ENCODE measurements around the gene LIN28B.
A peak's percentile ranks its signal among the peaks of the same experiment; 100 is the strongest.
"Not testable (repeated sequence)": the region's sequence is repeated elsewhere in the genome, so short reads cannot be mapped to it uniquely, and the experiment has no call there.

Gene LIN28B

DNA sequence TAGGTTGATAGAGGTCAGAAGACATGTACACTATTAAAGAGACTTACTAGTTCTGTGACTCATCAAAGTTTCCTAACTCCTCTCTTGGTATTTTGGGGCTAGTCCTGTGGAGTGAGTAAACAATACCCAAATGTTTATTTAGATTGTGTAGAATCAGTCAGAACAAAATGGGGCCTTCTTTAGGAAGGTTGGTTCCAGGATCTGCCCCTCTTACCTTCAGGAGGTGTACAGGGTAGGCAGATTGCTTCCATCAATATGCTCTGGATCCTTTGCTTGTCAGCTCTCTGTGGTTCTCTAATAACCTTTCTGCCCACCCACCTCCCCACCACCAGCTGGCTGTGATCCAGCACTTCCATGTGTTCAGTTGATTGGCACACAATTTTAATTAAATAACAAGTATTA, 115.9 kb downstream of the LIN28B start:
- DNase-seq = no peak

DNA sequence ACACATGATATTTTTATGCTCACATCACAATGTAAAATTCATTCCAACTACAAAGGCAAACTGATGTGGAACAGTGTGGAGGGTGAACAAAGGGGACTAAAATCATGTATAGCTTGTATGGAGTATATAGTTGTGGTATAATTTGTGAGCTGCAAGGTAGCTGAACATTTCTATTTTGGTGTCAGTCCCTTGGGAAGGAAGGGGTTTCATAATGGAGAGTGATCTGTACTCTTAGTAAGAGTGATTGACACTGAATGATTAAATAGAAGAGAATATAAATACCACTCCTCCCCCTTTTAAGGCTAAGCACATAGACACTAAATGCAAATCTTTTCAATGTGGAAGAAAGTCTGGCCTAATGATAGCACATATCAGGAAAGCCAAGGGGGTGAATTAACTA, 118.3 kb downstream of the LIN28B start:
- DNase-seq = no peak

DNA sequence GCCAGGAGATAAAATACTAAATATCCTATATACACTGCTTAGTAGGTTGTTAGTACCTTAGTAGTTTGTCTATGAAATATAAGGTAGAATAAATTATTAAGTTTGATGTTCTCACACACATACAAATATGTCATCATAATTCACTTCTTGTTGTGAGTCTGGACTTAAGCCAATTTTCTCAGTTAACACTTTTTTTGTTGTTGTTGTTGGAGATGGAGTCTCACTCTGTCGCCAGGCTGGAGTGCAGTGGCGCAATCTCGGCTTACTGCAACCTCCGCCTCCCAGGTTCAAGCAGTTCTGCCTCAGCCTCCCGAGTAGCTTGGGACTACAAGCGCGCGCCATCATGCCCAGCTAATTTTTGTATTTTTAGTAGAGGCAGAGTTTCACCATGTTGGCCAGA, 119.5 kb downstream of the LIN28B start:
- DNase-seq = peak; percentile 40

DNA sequence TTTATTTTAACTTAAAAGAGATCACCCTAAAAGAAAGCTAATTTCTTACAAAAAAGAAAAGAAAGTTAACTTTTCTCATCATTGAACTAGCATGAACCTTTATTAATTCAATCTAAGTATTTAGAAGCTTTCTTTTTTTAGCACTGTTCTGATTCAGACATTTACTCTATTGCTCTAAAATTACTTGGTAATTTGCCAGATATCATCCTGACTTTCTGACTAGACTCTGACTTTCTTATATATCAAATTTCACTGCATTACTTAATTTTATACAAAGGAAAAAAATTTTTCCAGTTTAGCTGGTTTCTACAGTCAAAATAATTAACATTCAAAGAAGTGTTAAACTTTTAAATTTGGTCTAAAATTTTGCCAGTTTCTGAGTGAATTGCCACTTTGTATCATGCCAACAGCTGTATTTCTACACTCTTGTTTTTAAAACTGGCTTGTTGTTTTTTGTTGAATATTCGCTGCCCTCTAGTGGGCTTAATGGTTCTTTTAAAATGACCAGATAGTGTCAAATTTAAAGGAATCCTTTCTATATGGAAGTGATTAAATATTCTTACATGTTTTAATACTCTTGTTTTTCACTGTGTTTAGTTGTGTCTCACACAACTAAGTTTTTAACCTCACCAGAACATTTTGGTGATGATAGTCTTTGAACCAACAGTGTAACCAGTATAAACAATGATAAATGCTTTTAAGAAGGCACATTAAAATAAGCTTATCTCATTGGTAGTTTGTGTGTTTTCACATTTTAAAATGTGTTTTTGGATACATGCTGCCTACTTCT, 120.9 kb downstream of the LIN28B start:
- DNase-seq = peak; percentile 71

DNA sequence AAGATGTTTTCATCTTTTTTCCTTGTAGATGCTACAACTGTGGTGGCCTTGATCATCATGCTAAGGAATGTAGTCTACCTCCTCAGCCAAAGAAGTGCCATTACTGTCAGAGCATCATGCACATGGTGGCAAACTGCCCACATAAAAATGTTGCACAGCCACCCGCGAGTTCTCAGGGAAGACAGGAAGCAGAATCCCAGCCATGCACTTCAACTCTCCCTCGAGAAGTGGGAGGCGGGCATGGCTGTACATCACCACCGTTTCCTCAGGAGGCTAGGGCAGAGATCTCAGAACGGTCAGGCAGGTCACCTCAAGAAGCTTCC, 121.4 kb downstream of the LIN28B start:
- no peak for DNase-seq

DNA sequence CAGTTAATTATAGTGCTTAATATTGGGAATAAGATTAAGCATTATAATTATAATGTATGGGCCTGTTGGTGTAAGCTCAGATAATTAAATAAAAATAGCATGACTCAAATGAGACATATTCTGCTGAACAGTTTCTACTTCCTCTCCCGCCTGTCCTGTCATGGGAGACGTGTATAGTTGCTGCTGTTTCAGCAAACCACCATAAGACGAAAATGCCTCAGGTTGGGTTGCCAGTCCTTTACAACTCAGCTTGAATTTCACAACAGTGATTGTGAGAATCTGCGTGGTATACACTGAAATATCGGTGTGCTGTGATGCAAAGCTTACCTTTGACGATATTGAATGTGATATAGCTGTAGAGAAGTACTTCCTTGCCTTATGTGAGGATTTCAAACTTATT, 123.4 kb downstream of the LIN28B start:
- DNase-seq = no peak

DNA sequence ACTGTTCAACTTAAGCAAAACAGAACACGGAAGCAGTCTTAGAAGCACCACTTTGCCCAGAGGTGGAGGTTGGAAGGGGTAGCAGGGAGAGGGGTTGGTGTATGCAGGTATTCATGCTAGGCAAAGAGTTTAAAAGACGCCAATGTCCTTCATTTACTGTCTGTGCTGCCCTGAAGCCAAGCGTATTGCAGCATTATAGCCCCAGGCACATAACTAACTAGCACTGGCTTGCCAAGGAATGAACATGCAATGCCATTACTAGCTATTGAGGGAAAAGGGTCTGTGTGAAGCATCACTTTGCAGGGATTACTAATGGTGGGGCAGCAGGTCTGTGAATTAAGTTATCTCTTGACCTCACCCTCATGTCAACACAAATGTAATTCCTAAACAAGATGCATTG, 124.8 kb downstream of the LIN28B start:
- DNase-seq = not testable (repeated sequence)

DNA sequence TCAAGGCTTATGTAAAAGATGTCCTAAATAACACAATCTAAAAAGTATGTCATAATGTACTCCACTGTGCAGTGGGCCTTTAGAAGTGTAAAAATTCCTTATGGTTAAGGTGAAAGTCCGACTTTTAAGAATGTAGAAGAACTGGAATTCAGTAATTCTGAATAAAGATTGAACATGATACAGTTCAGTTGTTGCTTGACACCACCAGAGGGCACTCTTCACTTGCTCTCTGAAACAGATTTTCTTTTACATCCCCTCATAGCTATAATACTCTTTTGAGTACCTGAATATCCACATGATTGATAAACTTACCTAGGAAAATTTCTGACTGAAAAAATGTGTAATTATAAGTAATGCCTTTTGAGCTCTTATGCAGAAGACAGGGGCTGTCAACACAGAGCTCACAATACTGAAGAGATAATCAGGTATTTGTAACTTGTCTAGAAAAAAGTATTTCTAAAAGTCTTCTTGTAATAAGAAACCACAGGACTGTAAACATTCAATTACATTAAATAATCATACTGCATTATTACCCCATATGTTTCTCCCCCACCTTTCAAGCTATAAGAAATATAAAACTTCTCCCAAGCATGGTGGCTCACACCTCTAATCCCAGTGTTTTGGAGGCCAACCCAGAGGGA, 130.8 kb downstream of the LIN28B start:
- peak; percentile 42 for DNase-seq

DNA sequence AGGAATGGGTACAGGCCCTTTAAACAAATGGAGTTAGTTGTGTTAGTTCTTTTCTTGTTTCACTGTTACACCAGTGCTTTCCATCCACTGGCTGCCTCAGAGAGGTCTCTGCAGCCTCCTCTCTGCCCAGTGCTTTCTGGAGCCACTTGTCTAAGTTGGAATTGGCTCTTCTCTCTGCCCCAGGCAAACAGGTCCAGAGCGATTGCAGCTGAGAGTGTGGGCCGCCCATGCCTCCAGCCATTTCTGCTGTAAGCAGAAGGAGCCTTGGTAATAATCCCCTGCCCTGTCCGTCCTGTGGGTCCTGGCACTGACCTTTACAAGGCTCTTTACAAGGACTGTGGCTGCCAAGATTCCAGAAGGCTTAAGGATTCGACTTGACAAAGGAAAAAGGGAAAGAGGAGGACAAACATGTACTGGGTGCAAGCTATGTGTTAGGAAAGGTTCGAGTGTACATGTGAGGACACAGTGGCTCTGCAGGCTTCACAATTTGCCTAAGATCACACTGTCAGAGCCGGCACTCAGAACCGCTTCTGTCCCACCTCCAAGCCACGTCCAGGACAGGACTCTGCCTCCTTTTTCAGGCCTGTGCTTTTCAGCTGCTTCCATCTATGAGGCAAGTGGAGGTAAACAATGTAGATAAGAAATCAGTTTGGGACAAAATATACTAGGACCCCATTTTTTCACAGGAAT, 134.4 kb downstream of the LIN28B start:
- DNase-seq = no peak

DNA sequence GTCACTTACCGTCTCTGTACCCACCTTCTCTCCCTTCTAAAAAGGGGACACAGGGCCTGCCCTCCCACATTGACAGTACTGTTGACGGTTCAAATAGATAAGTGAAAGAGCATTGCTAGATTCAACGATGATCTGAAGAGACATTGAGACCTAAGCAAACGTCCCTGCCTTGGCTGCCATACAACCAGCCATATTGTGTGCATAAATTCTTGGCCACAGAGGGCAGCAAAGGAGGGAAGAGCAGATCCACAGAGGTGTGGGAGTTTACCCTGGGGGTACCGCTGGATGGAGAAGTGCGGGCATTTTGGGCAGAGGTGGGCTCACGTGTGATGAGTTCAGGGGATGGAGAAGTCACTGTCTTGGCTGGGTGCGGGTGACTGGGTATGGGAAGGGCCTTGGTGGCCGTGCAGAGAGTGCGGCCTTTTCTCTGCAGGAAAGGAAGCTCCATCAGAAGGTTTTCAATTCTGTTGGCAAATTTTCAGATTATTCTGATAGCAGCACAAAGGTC, 137.3 kb downstream of the LIN28B start:
- no peak for DNase-seq

DNA sequence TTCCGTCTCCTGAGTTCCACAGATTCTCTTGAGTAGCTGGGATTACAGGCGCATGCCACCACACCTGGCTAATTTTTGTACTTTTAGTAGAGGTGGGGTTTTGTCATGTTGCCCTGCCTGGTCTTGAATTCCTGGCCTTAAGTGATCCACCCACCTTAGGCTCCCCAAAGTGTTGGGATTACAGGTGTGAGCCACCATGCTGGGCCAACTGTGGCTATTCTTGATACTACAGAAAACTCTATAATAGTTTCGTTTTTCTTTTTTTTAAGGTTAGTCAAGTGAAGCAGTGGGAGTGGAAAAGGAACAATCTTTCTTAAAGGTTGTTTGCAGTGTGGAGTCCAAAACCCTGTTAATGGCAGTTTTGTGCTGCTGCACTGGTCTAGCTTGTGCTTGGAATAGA, 138.2 kb downstream of the LIN28B start:
- DNase-seq = no peak

DNA sequence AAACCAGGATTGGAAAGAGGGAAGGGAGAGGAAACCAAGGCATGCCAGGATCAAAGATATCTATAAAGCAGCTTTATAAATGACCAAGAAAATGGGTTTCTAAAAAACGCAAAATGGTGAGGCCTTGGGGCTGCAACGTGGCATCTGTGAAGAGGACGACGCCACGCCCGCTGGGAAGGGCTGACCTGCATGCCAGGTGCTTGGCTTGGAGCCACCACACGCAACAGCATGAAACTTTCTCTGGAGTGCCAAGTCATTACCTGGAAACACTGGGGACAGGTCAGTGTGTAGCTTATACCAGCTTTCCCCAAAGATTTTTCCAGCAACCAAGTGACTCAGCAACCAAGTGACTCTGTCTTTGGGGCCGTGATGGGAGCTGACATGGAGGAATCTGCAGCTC, 140.4 kb downstream of the LIN28B start:
- DNase-seq = no peak

DNA sequence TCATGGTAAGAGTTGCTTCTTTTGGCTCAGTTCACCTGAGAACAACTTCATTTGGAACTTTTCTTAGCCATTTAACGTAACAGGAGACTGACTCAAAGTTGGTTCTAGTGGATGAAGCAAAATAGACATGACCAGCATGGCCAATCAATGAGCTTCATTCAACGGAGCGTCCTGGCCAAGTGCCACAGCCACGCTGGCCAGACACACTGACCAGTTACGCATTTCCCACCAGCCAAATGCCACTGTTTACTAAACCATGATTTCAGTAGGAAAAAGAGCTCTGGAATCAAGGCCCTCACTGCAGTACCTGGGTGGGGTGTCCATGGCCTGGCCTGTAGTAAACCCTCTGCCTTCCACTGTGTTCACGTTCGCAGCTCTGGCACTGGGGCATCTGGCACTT, 142.5 kb downstream of the LIN28B start:
- no peak for DNase-seq

DNA sequence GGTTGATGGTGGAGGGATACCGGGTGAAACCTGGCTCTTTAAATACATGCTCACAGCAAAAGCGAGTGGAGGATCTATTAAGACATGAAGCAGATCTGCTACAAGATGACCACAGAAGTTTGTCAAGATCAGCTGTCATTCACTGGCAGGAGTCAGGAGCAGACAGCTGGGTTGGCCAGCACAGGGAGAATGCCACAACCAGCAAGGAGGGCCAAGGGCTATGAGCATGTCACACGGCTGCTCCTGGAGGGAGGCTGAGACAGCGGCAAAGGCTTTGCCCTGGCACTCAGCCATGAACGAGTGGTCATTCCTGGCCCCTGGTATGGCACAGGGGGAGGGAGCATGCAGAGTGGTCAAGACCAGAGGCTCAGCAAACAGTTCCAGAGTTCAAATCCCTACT, 145.3 kb downstream of the LIN28B start:
- no peak for DNase-seq

DNA sequence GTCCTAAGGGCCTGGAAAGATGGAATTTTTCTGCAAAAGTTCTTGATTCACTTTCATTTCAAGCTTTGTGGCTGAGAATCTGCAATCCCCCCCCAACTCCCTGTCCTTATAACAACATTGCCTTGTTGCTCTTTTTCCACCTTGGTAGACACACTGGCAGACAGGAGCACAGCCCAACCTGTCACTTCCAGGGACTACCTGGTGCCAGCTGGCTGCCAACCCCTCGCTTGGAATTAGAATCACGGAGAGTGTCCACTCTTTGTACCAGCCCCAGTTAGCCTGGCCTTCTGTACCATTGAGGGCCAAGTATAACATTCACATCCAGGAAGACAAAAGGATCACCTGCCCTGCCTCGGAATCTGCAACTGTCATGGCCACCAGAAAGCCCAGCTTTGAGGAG, 148.2 kb downstream of the LIN28B start:
- DNase-seq = no peak

DNA sequence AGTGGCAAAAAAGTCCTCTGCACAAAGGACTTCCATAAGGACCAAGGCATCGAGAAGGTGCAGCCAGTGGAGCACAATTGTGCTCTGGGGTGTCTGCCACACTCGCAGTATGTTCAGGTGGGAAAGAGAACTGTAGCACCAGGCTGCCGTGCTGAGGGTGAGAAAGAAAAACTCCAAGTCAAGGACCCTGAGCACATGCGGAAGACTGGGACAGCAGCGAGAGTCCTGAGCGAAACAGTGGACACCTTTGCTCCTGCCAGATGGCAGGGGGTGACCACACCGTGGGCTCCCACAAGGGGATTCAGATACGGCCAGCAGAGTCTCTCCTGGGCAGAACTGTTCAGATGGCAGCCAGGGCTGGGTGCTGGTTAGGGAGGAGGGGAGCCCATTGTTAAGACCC, 149.4 kb downstream of the LIN28B start:
- no peak for DNase-seq

DNA sequence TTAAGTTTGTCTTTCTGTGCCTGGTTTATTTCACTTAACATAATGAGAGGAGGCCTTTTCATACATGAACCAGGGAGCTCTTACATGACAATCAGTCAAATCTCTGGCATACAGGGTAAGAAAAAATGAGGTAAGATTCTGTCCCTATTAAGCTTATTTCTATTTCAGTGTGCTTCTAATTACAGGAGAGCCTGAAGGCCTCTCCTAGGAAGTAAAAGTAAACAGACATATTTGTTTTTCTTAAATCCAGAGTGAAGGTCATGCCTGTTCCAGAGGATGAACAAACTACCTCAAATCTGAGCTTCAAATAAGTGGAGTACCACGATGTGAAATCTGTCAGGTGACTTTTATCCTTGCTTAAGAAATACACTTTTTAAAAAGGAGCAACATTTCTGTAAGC, 150.3 kb downstream of the LIN28B start:
- DNase-seq = no peak

DNA sequence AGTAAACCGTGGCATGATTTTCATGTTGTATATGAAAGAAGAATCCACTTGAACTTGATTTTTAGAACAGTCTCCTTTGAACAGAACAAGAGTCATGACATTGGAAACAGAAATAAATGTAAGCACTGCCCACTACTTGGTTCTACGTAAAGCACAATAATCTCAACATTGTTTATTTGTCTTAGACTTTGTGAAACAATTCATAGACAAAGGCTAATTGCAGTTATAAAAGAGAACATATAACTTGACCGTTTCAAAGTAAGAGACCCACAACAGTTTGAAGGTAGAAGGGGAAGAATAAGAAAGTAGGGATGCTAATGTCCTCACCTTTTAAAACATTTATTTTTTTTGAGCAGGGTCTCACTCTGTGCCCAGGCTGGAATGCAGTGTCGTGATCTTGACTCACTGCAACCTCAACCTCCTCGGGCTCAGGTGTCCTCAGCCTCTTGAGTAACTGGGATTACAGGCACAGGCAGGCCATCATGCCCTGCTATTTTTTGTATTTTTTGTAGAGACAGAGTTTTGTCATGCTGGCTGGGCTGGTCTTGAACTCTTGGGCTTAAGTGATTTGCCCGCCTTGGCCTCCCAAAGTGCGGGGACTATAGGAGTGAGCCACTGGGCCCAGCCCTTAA, 151.8 kb downstream of the LIN28B start:
- no peak for DNase-seq

DNA sequence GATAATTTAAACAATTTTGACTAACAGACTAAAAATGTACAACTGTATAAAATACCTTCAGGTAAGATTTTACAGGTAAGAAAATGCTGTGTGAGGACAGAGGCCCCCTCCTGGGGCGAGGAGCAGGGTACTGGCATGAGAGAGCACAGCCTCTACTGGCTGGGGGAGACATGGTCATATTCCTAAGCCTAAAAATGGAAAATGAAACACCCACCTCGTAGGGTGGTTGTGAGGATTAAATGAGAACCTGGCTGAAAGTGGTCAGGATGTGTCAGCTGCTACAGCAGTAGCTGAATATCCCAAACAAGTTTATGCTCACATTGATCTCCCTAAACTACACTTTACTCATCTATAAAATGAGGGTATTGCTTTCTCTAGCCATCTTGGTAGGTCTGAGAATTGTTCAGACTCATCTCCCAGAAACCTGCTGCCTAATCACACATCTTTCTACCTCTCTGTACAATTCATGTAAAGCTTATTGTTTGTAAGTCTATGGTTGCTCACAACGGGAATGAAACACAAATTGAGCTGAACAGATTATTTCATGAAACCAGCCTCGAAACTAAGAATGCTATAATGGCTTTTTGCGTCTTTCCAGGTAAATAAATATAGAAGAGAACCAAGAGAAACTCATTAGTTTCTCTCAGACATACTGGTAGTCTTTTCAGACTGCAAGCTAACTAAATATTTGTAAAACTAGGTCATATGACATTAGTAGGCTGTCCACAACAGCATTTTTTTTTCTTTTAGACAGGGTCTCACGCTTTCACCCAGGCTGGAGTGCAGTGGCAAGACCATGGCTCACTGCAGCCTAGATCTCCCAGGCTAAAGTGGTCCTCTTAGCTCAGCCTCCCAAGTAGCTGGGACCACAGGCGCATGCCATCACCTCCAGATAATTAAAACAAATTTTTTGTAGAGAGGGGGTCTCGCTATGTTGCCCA, 153.3 kb downstream of the LIN28B start:
- DNase-seq = no peak

DNA sequence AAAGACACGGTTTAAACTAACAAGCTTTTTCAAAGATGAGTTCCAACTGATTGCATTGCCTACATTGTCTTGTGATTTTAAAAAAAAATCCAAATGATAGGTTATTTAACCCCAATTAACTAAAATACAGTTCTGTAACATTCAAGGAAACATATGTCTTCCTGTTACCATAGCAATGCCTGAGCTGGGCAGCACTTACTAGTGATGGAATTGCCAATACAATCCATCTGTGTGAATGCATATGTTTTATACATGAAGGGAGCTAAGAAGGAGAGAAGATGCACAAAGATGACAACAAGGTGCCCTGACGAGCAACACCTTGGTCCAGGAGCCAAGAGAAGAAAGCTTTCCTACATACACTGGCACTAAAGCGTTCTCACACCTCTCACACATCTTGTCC, 154.2 kb downstream of the LIN28B start:
- no peak for DNase-seq

DNA sequence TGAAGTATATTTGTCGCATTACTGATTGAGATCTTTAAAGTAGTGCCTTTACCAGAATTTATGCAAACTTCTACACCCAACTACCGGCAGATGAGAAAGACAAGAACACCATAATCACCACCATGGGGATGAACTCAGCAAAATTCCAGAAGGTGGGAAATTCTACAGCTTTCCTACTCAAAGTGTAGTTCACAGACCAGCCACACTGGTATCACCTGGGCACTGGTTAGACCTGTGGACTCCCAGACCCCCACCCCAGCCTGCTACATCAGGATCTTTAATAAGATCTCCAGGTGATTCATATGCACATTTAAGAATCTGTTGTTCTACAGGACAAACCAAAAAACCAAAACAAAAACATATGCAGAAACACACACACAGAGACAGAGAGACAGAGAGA, 155.0 kb downstream of the LIN28B start:
- no peak for DNase-seq

DNA sequence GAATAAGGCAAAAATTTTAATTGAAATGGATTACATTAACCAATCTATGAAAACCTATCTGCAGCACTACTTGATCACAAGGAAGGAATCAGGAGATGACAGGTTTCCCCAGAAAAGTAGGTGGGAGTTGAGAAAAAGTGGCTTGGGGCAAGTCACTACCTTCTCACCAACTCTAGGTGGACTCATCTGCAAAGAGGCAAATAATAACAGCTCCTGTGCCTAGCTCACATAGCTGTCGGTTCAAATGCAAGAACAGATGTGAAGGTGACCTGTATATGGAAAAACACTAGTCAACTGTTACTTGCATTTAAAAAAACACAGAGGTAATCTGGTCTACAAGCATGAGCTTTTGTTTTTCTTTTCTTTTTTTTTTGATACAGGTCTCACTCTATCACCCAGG, 155.7 kb downstream of the LIN28B start:
- no peak for DNase-seq

DNA sequence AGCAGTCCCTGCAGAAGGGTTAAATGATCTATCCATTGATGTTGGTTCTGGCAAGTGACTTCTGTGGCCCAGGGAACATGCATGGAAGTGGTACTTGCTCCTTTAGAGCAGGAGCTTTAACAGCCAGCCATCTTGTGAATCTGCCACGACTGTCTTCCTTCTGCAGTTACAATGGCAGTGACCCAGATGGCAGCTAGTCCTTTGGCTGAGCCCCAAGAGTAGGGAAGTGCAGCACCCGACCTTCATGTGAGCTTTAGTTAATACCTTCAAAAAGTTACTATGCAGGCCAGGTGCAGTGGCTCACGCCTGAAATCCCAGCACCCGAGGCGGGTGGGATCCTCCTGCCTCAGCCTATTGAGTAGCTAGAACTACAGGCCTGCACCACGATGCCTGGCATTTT, 156.5 kb downstream of the LIN28B start:
- DNase-seq = no peak

All from NCI-H446 treated with DMSO at 0.1 percent for 48 hours (cell line).